Fibroblast of lung (primary cell): ENCODE measurements around the gene HS3ST3B1.

Source experiments
- CTCF ChIP-seq, 2 donors: IDR thresholded peaks in 1 of 2; conservative IDR thresholded peaks in 1 of 2; 1 replicate in 1 of 2; 2 replicates in 1 of 2; pipeline ENCODE4 v1.5.1; 2011 to 2012; ENCODE audit warnings: low read length in 2 of 2, control low read depth in 1 of 2, inconsistent platforms in 1 of 2, low read depth in 1 of 2, mild to moderate bottlenecking in 1 of 2
- EZH2 ChIP-seq: IDR thresholded peaks from 2 replicates; pipeline ENCODE4 v1.5.1; 2012; ENCODE audit warnings: low read length, control low read depth, mild to moderate bottlenecking; ENCODE audit errors: missing control alignments

GRCh38 chr17:14374268-14374667, 73.4 kb downstream of the HS3ST3B1 start:
- TF ChIP-seq CTCF (conservative IDR thresholded peaks at IDR 0.05 in 1 of 2, IDR thresholded peaks at IDR 0.05 in 1 of 2; ENCODE audit: low read depth in 1 of 2, low read length in 2 of 2) (no peak), EZH2 (no peak)
